ENCODE results near the gene PCDHGB5. TPM values are rescaled to one million over a fixed set of nuclear protein-coding genes. Genes with fewer than 3 reads are reported as not detected.
A peak's percentile ranks its signal among the peaks of the same experiment; 100 is the strongest.

PCDHGB5 gene
- total and polyA plus RNA-seq, 8 donors: 7.6 to 10.1 (median 8.7) TPM

DNA sequence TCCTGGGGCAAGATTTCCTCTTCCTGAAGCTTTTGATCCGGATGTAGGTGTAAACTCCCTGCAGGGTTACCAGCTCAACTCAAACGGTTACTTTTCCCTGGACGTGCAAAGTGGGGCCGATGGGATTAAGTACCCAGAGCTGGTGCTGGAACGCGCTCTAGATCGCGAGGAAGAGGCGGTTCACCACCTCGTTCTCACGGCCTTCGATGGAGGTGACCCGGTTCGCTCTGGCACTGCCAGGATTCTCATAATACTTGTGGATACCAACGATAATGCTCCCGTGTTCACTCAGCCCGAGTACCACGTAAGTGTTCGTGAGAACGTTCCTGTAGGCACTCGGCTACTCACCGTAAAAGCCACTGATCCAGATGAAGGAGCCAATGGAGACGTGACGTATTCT is 42.1 kb upstream of the PCDHGB5 start:
- H3K4me1 ChIP-seq: no peaks in the 10 kb centered on the region
- TF ChIP-seq, protein P1, sequence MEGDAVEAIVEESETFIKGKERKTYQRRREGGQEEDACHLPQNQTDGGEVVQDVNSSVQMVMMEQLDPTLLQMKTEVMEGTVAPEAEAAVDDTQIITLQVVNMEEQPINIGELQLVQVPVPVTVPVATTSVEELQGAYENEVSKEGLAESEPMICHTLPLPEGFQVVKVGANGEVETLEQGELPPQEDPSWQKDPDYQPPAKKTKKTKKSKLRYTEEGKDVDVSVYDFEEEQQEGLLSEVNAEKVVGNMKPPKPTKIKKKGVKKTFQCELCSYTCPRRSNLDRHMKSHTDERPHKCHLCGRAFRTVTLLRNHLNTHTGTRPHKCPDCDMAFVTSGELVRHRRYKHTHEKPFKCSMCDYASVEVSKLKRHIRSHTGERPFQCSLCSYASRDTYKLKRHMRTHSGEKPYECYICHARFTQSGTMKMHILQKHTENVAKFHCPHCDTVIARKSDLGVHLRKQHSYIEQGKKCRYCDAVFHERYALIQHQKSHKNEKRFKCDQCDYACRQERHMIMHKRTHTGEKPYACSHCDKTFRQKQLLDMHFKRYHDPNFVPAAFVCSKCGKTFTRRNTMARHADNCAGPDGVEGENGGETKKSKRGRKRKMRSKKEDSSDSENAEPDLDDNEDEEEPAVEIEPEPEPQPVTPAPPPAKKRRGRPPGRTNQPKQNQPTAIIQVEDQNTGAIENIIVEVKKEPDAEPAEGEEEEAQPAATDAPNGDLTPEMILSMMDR (IDR thresholded peaks at IDR 0.05): no peak
- peaks cover 0 to 83% of the 10 kb centered on the region in 2 donors for H3K9me3 ChIP-seq
- peaks cover 4 to 71% of the 10 kb centered on the region in 2 donors for H3K27me3 ChIP-seq
- no peak overlapping the region for H3K27ac ChIP-seq
- ATAC-seq (no peak), DNase-seq (no peak)
- intact Hi-C loops (cut with DNase I): no loop called here
- no peaks in the 10 kb centered on the region for H3K36me3 ChIP-seq
- H3K4me3 ChIP-seq: no peak overlapping the region

DNA sequence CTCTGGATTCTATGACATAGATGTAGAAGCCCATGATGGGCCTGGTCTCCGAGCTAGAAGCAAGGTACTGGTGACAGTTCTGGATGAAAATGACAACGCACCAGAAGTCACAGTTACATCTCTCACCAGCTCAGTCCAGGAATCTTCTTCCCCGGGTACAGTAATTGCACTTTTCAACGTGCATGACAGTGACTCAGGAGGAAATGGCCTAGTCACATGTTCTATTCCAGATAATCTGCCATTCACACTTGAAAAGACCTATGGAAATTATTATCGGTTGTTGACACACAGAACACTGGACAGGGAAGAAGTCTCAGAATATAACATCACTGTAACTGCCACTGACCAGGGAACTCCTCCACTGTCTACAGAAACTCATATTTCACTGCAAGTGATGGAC is 41.6 kb upstream of the PCDHGB5 start:
- Histone ChIP-seq H3K4me1 (no peaks in the 10 kb centered on the region), H3K9me3 (peaks cover 2 to 84% of the 10 kb centered on the region in 2 donors), H3K27ac (no peak overlapping the region), H3K4me3 (no peak overlapping the region), H3K36me3 (no peaks in the 10 kb centered on the region), H3K27me3 (peaks cover under 1 to 71% of the 10 kb centered on the region in 2 donors)
- no peak for DNase-seq
- TF ChIP-seq, protein P1 (IDR thresholded peaks at IDR 0.05): no peak
- no peak for ATAC-seq
- intact Hi-C loops (cut with DNase I): no loop called here

DNA sequence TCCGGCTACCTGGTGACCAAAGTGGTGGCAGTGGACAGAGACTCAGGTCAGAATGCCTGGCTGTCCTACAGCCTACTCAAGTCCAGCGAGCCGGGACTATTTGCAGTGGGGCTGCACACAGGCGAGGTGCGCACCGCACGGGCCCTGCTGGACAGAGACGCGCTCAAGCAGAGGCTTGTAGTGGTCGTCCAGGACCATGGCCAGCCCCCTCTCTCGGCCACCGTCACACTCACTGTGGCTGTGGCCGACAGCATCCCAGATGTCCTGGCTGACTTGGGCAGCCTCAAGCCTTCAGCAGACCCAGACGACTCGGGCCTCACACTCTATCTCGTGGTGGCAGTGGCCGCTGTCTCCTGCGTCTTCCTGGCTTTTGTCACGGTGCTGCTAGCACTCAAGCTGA is 40.8 kb upstream of the PCDHGB5 start:
- Histone ChIP-seq H3K9me3 (peaks cover 4 to 84% of the 10 kb centered on the region in 2 donors), H3K4me3 (no peak overlapping the region), H3K36me3 (no peaks in the 10 kb centered on the region), H3K27me3 (peaks cover 5 to 71% of the 10 kb centered on the region in 2 donors), H3K27ac (no peak overlapping the region), H3K4me1 (no peaks in the 10 kb centered on the region)
- TF ChIP-seq, protein P1 (IDR thresholded peaks at IDR 0.05): no peak
- ATAC-seq (no peak), DNase-seq (no peak)
- intact Hi-C loops (cut with DNase I): no loop called here

DNA sequence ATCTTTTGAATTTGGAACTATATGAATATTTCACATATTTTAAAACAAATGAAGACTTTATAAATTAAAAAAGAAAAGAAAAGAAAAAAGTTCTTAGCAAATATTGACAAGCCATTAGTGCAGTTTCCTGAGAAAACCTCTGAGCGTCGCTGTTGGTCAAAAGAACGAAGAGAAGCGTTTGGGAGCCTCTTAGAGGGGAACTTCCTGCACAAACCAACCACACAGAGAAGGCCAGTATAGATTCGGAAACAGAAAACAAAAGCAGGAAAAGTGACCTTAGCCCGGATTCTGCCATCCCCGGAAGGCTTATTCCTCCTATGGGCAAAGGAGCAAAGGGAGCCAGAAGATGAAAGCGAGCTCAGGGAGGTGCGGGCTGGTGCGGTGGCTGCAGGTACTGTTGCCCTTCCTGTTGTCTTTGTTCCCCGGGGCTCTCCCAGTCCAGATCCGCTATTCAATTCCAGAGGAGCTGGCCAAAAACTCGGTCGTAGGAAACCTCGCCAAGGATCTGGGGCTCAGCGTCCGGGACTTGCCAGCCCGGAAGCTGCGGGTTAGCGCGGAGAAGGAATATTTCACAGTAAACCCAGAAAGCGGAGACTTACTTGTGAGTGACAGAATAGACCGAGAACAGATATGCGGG is 37.8 kb upstream of the PCDHGB5 start, which contains the start of gene PCDHGB2:
PCDHGB2 (plus strand) TSS at position 205 of the 637 bp plus-strand sequence; CDS start at position 347, 142 bp downstream.
- TF ChIP-seq, protein P1 (IDR thresholded peaks at IDR 0.05): peak in 1 of 2 donors; percentile 9
- Histone ChIP-seq H3K4me1 (no peaks in the 10 kb centered on the region), H3K27me3 (peaks cover 13 to 87% of the 10 kb centered on the region in 2 donors), H3K9me3 (peaks cover 4 to 96% of the 10 kb centered on the region in 2 donors), H3K4me3 (no peak within 1 kb of the TSS), H3K27ac (no peak within 1 kb of the TSS), H3K36me3 (no peaks in the 10 kb centered on the region)
- intact Hi-C loops (cut with DNase I): no loop called here
- DNase-seq: no peak
- no peak for ATAC-seq

DNA sequence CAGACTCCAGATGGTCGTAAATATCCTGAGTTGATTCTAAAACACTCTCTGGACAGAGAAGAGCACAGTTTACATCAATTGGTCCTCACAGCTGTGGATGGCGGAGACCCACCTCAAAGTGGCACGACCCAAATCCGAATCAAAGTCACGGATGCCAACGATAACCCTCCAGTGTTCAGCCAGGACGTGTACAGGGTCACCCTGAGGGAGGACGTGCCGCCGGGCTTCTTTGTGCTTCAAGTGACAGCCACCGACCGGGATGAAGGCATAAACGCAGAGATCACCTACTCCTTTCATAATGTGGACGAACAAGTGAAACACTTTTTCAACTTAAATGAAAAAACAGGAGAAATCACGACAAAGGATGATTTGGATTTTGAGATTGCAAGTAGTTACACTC is 37.1 kb upstream of the PCDHGB5 start:
- peaks cover 21 to 87% of the 10 kb centered on the region in 2 donors for H3K27me3 ChIP-seq
- no peaks in the 10 kb centered on the region for H3K4me1 ChIP-seq
- TF ChIP-seq, protein P1 (IDR thresholded peaks at IDR 0.05): no peak
- peaks cover 4 to 96% of the 10 kb centered on the region in 2 donors for H3K9me3 ChIP-seq
- ATAC-seq (no peak), DNase-seq (no peak)
- no peaks in the 10 kb centered on the region for H3K36me3 ChIP-seq
- intact Hi-C loops (cut with DNase I): no loop called here
- no peak overlapping the region for H3K4me3 ChIP-seq
- no peak overlapping the region for H3K27ac ChIP-seq
